GM06990 (cell line): ENCODE results near the gene IL31RA.

Experiments used
- DNase-seq: peaks from one replicate; pipeline ENCODE4 v3.0.0-alpha.2; 2011; ENCODE audit not compliant: insufficient read length; ENCODE audit errors: extremely low read depth
- H3K27me3 ChIP-seq: replicated peaks from 2 replicates; pipeline ENCODE4 v1.6.0; 2011; ENCODE audit warnings: low read length; ENCODE audit not compliant: control insufficient read depth, insufficient read depth
- H3K36me3 ChIP-seq: 2 replicates; pipeline ENCODE4 v1.5.1; 2011; ENCODE audit warnings: low read length; ENCODE audit not compliant: control insufficient read depth, insufficient read depth
- H3K4me3 ChIP-seq: replicated peaks from 2 replicates; pipeline ENCODE4 v1.5.1; 2011; ENCODE audit warnings: low read depth, mild to moderate bottlenecking, control low read depth, low read length
- TF ChIP-seq, protein P1 (sequence below): IDR thresholded peaks from 2 replicates; pipeline ENCODE4 v1.5.1; 2011; ENCODE audit warnings: low read length, control low read depth, mild to moderate bottlenecking, inconsistent platforms; ENCODE audit not compliant: insufficient read depth, poor library complexity, severe bottlenecking

Gene IL31RA

DNA sequence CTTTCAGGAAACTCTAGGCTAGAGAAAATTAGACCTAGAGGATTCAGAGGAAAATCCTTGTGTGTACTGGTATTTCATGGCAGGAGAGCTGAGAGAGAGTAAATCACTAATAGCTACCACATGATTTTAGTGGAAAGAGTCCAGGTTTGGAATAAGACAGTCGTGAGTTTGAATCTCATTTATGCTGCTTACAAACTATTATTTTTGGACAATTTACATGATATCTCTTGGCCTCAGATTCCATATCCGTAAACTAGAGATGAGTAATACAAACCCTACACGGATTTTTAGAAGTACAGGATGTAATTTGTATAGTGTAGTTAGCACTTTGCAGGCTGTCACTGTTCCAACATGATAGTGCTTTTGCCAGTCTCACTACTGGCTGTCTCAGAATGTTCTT is 2.7 kb downstream of the IL31RA start:
- H3K4me3 ChIP-seq: no peak overlapping the region
- no peaks in the 10 kb centered on the region; the same call in 1 of the 2 replicates for H3K27me3 ChIP-seq
- TF ChIP-seq, protein P1, sequence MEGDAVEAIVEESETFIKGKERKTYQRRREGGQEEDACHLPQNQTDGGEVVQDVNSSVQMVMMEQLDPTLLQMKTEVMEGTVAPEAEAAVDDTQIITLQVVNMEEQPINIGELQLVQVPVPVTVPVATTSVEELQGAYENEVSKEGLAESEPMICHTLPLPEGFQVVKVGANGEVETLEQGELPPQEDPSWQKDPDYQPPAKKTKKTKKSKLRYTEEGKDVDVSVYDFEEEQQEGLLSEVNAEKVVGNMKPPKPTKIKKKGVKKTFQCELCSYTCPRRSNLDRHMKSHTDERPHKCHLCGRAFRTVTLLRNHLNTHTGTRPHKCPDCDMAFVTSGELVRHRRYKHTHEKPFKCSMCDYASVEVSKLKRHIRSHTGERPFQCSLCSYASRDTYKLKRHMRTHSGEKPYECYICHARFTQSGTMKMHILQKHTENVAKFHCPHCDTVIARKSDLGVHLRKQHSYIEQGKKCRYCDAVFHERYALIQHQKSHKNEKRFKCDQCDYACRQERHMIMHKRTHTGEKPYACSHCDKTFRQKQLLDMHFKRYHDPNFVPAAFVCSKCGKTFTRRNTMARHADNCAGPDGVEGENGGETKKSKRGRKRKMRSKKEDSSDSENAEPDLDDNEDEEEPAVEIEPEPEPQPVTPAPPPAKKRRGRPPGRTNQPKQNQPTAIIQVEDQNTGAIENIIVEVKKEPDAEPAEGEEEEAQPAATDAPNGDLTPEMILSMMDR: no peak
- DNase-seq: no peak
- H3K36me3 ChIP-seq: no peaks in the 10 kb centered on the region

DNA sequence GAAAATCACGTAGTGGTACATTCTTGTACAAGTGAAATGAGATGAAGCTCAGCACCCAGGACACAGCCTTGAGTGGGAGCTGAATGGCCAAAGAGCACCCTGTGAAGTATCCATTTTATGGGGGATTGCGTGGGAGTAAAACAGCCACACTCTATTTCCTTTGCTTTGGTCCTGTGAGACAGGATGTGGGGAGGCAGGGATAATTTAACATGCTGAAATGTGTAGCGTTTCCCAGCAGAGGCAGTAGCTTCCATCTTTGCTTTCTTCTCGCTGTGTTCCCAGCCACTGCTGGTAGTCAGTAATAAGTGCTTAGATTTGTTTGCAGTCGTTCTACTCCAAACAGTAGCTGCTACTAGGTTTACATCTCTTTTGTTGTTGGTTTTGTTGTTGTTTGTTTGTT is 4.4 kb downstream of the IL31RA start:
- DNase-seq: no peak
- H3K36me3 ChIP-seq: no peaks in the 10 kb centered on the region
- TF ChIP-seq, protein P1: no peak
- H3K4me3 ChIP-seq: no peak overlapping the region
- no peaks in the 10 kb centered on the region; the same call in none of the 2 replicates for H3K27me3 ChIP-seq

DNA sequence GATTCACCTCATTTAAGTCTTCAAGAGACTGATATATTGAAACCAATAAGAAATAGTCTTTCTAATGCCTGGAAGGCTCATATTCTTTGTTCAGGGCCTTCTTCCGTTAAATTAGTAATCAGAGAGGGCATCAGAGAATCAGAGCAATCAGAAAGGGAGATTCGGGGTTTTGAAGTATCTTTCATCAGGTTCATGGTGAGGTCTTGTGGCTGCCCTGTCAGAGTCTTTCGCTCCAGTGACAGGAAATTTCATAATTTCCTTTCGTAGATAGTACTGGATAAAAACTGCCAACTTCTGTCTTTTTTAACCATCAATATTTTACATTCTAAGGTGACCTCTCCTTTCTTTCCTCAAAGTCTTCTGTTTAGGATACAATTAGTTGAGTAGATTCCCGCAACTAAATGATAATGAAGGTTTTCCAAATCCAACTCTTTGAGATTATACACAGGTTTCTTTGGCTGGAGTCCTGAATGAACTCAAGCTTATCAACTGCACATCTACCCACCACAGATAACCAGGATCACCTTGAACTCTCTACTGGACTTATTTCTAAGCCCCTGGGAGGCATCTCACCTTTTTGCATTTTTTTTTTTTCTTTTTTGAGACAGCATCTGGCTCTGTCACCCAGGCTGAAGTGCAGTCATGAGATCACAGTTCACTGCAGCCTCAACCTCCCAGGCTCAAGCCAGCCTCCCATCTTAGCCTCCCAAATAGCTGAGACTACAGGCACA is 5.5 kb downstream of the IL31RA start:
- TF ChIP-seq, protein P1: no peak
- Histone ChIP-seq H3K36me3 (no peaks in the 10 kb centered on the region), H3K27me3 (no peaks in the 10 kb centered on the region; the same call in none of the 2 replicates), H3K4me3 (no peak overlapping the region)
- no peak for DNase-seq

DNA sequence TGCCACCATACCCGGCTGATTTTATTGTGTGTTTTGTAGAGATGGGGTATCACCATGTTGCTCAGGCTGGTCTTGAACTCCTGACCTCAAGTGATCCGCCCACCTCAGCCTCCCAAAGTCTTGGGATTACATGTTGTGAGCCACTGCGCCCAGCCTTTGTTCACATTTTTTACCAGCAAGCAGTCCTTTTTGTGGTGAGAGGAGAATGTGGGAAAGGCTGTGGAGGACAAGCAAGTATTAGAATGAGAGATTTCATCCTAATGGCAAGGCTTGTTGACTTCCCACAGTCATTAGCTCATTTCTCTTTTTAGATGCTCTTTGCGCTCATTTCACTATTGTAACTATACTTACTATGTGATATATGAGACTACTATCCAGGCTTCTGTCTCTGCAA is 6.1 kb downstream of the IL31RA start:
- TF ChIP-seq, protein P1: no peak
- Histone ChIP-seq H3K4me3 (no peak overlapping the region), H3K36me3 (no peaks in the 10 kb centered on the region), H3K27me3 (no peaks in the 10 kb centered on the region; the same call in none of the 2 replicates)
- DNase-seq: no peak

DNA sequence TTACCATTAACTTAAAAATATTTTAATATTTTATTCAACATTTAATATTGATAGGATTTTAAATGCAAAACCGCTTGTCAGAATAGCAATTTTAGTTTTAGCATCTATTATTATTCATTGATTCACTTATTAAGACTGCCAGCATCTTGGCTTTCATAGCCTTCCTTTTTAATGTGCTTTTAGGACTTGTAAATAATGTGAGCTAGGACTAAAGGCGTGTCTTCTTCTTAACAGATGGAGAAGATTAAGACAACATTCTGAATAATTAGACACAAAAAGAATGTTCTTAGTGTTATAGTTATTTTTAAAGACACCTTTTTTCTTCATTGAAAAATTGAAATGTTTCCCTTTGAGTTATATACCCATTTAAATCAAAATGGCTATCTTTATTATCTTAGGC is 6.9 kb downstream of the IL31RA start:
- H3K36me3 ChIP-seq: no peaks in the 10 kb centered on the region
- H3K4me3 ChIP-seq: no peak overlapping the region
- TF ChIP-seq, protein P1: no peak
- no peak for DNase-seq
- no peaks in the 10 kb centered on the region; the same call in none of the 2 replicates for H3K27me3 ChIP-seq
